Esophagus muscularis mucosa (tissue), 4 donors: Measurements from ENCODE around the gene SRP14. TPM values are rescaled to one million over a fixed set of nuclear protein-coding genes. Genes with fewer than 3 reads are reported as not detected.

ENCODE experiments used
- DNase-seq: peaks from one replicate; pipeline ENCODE4 v3.0.0-alpha.2; 2017; ENCODE audit errors: extremely low spot score
- H3K27ac ChIP-seq, 4 donors: fragments of 200-600 bp; sonication (generic); replicated peaks in 1 of 4; 1 replicate in 3 of 4; 2 replicates in 1 of 4; pipeline ENCODE4 v1.5.1; 2016 to 2019; ENCODE audit warnings: mild to moderate bottlenecking in 1 of 4
- H3K27me3 ChIP-seq, 4 donors: fragments of 200-600 bp; sonication (generic); one replicate each; pipeline versions ENCODE4 v1.5.1 to v1.6.0; 2016 to 2019
- H3K36me3 ChIP-seq, 4 donors: fragments of 200-600 bp; sonication (generic); one replicate each; pipeline ENCODE4 v1.5.1; 2016 to 2019
- H3K4me1 ChIP-seq, 4 donors: fragments of 200-600 bp; sonication (generic); one replicate each; pipeline ENCODE4 v1.5.1; 2016 to 2019
- H3K4me3 ChIP-seq, 4 donors: fragments of 200-600 bp; sonication (generic); 1 replicate in 2 of 4; 2 replicates in 2 of 4; pipeline ENCODE4 v1.5.1; 2016 to 2019; ENCODE audit warnings: mild to moderate bottlenecking in 4 of 4, moderate library complexity in 1 of 4
- H3K9me3 ChIP-seq, 4 donors: fragments of 200-600 bp; sonication (generic); 1 replicate in 3 of 4; 2 replicates in 1 of 4; pipeline ENCODE4 v1.5.1; 2016 to 2019
- EP300 ChIP-seq: sonication (generic); formaldehyde crosslinking; IDR thresholded peaks from one replicate; pipeline ENCODE4 v1.6.1; 2017; ENCODE audit warnings: antibody characterized with exemption
- POLR2A ChIP-seq: fragments of 450-650 bp; IDR thresholded peaks from one replicate; pipeline ENCODE4 v1.6.1; 2017; ENCODE audit warnings: antibody characterized with exemption, moderate library complexity, mild to moderate bottlenecking, low read depth
- POLR2AphosphoS5 ChIP-seq, 2 donors: sonication (generic); formaldehyde crosslinking; IDR thresholded peaks; one replicate each; pipeline ENCODE4 v1.6.1; 2017; ENCODE audit warnings: antibody characterized with exemption in 2 of 2
- WGBS: methylation state at CpG from one replicate; pipeline ENCODE4 v1.1.5; 2018; 5-methylcytosine and 5-hydroxymethylcytosine counted together
- intact Hi-C: fragments of 100-400 bp; cut with DNase I; formaldehyde crosslinking; loops from one replicate; pipeline ENCODE4 v1.15.1; 2023
- total RNA-seq, 4 donors: library from RNA; depleted of rRNA; stranded (reverse); fragments of >200 nt; gene quantifications; one replicate each; pipeline versions ENCODE4 v1.1.0 to v1.2.1, GENCODE V29; 2016
- TF ChIP-seq, protein P1 (sequence below), 3 experiments: fragments of 200-600 bp in 2 of 3; fragments of 450-650 bp in 1 of 3; sonication (generic) in 2 of 3; IDR thresholded peaks; one replicate each; pipeline ENCODE4 v1.5.1; 2017 to 2019; ENCODE audit warnings: antibody characterized with exemption in 3 of 3, mild to moderate bottlenecking in 2 of 3, moderate library complexity in 1 of 3

The SRP14 gene
- total RNA-seq, 4 donors from 2014 or later: 262 to 412 (median 301) TPM

DNA sequence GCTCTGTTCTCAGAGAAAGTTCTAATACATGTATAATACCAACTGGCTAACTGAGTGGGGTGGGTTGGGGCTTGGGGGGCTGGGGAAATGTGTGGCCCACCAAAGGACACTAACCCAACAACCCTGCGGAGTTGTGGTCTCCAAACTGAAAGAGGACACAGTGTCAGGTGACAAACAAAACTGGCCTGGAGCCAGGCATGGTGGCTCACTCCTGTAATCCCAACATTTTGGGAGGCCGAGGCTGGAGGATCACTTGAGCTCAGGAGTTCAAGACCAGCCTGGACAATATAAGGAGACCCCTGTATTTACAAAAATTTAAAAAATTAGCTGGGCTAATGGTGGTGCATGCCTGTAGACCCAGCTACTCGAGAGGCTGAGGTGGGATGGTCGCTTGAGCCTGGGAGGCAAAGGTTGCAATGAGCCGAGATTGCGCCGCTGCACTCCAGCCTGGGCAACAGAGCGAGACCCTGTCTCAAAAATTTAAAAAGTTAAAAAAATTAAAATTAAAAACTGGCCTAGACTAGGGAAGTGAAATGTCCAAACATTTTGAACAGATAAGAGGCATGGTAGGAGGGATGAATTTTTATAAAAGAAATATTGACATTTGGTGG lies 31.7 kb upstream of the SRP14 start:
- TF ChIP-seq EP300: no peak
- TF ChIP-seq POLR2A: no peak
- TF ChIP-seq, protein P1, sequence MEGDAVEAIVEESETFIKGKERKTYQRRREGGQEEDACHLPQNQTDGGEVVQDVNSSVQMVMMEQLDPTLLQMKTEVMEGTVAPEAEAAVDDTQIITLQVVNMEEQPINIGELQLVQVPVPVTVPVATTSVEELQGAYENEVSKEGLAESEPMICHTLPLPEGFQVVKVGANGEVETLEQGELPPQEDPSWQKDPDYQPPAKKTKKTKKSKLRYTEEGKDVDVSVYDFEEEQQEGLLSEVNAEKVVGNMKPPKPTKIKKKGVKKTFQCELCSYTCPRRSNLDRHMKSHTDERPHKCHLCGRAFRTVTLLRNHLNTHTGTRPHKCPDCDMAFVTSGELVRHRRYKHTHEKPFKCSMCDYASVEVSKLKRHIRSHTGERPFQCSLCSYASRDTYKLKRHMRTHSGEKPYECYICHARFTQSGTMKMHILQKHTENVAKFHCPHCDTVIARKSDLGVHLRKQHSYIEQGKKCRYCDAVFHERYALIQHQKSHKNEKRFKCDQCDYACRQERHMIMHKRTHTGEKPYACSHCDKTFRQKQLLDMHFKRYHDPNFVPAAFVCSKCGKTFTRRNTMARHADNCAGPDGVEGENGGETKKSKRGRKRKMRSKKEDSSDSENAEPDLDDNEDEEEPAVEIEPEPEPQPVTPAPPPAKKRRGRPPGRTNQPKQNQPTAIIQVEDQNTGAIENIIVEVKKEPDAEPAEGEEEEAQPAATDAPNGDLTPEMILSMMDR (IDR thresholded peaks at IDR 0.05): no peak
- no peak for TF ChIP-seq POLR2AphosphoS5 (IDR thresholded peaks at IDR 0.05)
- Histone ChIP-seq H3K4me1 (peaks cover 19 to 31% (median 26%) of the 10 kb centered on the region in 4 donors), H3K4me3 (no peak overlapping the region), H3K9me3 (no peaks in the 10 kb centered on the region), H3K27me3 (no peaks in the 10 kb centered on the region), H3K36me3 (peaks cover 0 to 2% (median 0%) of the 10 kb centered on the region in 4 donors), H3K27ac (no peak overlapping the region)
- no peak for DNase-seq
- WGBS: 100% methylated on average over 8 of the region's 8 CpGs
- intact Hi-C loops: no loop called here

DNA sequence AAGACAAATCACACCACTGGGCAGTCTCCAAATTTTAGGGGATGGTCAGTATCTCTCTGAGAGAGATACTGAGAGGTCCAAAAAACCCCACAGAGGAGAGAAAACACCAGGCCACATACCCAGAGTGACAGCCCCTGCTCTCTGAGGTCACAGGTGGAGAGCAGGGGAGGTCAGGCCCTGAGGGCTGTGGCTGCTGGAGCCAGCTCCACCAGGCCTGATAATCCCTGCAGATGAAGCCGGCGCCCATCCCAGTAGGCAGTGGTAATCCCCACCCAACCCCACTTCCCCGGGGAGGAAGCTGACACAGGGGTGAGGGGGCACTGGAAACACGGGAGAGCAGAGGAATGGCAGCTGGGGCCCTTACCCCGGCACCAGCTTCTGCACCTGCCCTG lies 31.2 kb upstream of the SRP14 start:
- Histone ChIP-seq H3K27me3 (no peaks in the 10 kb centered on the region), H3K36me3 (peaks cover 0 to 8% (median 2%) of the 10 kb centered on the region in 4 donors), H3K4me3 (no peak overlapping the region), H3K4me1 (peaks cover 19 to 31% (median 26%) of the 10 kb centered on the region in 4 donors), H3K27ac (no peak overlapping the region), H3K9me3 (no peaks in the 10 kb centered on the region)
- DNase-seq: no peak
- TF ChIP-seq EP300: no peak
- TF ChIP-seq, protein P1 (IDR thresholded peaks at IDR 0.05): no peak
- TF ChIP-seq POLR2A: no peak
- no peak for TF ChIP-seq POLR2AphosphoS5 (IDR thresholded peaks at IDR 0.05)
- intact Hi-C loops: no loop called here
- WGBS: 77% methylated on average over 5 of the region's 5 CpGs

DNA sequence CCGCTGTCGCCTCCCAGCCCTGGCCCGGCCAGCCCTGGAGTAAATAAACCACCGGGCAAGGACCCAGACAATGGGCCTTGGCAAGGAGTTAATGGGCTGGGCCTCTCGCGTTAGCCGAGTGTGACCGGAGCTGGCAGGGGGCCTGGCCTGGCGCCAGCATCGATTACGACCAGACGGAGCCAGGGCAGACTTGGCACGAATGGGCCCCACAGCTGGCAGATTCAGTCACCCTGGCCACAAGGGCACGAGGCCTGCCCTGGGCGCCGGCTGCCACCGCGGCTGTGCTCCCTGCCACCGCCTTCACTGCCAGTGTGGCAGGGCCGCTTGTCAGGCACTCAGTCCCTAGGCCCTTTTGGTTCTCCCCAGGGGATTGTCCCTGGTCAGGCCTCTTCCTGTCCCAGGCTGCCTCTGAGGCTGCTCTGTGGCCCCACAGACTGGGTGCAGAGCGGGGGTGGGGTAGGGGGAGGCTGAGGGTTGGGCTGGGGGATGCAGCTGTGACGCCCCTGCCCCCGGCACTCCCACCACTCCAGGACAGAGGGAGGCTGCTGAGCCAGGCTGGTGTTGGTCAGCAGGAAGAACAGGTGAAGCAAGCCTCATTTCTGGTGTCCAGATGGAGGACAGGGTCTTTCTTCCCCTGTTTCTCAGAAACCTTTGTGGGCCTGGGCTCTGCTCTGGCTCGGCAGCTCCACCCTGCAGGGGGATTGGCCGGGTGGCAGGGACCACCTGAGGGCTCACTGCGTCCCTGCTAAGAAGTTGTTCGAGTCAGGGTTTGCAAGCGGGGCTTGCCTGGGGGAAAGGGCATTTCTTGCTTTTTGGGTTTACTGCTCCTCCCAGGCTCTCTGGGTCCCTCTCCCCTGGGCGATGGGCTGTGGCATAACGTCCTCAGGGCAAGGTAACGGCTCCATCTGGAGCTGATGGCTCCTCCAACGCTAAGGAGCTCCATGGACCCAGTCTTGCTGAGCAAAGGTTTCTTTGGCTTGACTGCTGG lies 30.5 kb upstream of the SRP14 start:
- peaks cover 19 to 31% (median 26%) of the 10 kb centered on the region in 4 donors for H3K4me1 ChIP-seq
- H3K4me3 ChIP-seq: peak overlapping the region in 2 of 4 donors; percentile 22 to 32
- no peaks in the 10 kb centered on the region for H3K27me3 ChIP-seq
- TF ChIP-seq POLR2AphosphoS5 (IDR thresholded peaks at IDR 0.05) (peak; percentile 47 to 49), EP300 (no peak)
- 46% methylated on average over 17 of the region's 32 CpGs for WGBS
- peaks cover 0 to 10% (median 4%) of the 10 kb centered on the region in 4 donors for H3K36me3 ChIP-seq
- H3K9me3 ChIP-seq: no peaks in the 10 kb centered on the region
- intact Hi-C loops: no loop called here
- peak overlapping the region; percentile 59 to 71 (median 70) for H3K27ac ChIP-seq
- peak; percentile 93 for DNase-seq

DNA sequence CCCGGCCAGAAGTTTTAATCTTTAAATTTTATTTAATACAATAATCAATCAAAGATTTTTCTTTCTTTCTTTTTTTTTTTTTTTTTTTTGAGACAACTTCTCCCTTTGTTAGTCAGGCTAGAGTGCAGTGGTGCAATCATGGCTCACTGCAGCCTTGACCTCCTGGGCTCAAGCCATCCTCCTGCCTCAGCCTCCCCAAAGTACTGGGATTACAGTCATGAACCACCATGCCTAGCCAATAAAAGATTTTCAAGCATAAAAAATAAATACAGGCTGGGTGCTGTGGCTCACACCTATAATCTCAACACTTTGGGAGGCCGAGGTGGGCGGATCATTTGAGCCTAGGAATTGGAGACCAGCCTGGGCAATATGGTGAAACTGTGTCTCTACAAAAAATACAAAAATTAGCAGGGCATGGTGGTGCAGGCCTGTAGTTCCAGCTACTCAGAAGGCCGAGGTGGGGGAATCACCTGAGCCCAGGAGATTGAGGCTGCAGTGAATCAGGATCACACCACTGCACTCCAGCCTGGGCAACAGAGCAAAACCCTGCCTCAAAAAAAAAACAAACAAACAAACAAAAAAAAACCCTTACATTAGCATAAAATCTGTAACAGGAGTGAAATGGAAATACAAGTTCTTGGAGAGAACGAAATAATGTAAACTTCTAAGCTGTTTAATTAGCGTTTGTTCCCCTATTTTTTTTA lies 29.1 kb upstream of the SRP14 start:
- Histone ChIP-seq H3K36me3 (peaks cover 0 to 10% (median 4%) of the 10 kb centered on the region in 4 donors), H3K27me3 (no peaks in the 10 kb centered on the region), H3K27ac (no peak overlapping the region), H3K4me1 (peaks cover 19 to 31% (median 26%) of the 10 kb centered on the region in 4 donors), H3K9me3 (no peaks in the 10 kb centered on the region), H3K4me3 (no peak overlapping the region)
- no peak for DNase-seq
- TF ChIP-seq, protein P1 (IDR thresholded peaks at IDR 0.05): no peak
- TF ChIP-seq EP300 (no peak), POLR2A (no peak), POLR2AphosphoS5 (IDR thresholded peaks at IDR 0.05) (no peak)
- 89% methylated on average over 6 of the region's 6 CpGs for WGBS
- intact Hi-C loops: no loop called here
